ENCODE measurements around the gene PHTF2. TPM values are rescaled to one million over a fixed set of nuclear protein-coding genes. Genes with fewer than 3 reads are reported as not detected.

Gene PHTF2
- total RNA-seq, 4 donors from 2014 or later = 14.2 to 26.2 (median 17.2) TPM

GRCh38 chr7:77766801-77767605 lies 31.6 kb upstream of the PHTF2 start:
- WGBS = 88% methylated on average over 6 of the region's 6 CpGs

GRCh38 chr7:77770316-77770715 lies 28.3 kb upstream of the PHTF2 start:
- no peak for TF ChIP-seq CTCF (IDR thresholded peaks at IDR 0.05)
- TF ChIP-seq POLR2A (IDR thresholded peaks at IDR 0.05; ENCODE audit: low read depth) = no peak
- TF ChIP-seq EP300 (IDR thresholded peaks at IDR 0.05) = no peak
- TF ChIP-seq POLR2AphosphoS5 (IDR thresholded peaks at IDR 0.05) = no peak
- intact Hi-C loops (cut with DNase I) = no loop called here
- H3K4me1 ChIP-seq = peaks cover 0 to 13% (median 5%) of the 10 kb centered on the region in 4 donors
- WGBS = 87% methylated on average over 8 of the region's 8 CpGs
- H3K4me3 ChIP-seq = no peak overlapping the region
- peaks cover 19 to 70% (median 40%) of the 10 kb centered on the region in 4 donors for H3K36me3 ChIP-seq
- H3K27me3 ChIP-seq = no peaks in the 10 kb centered on the region
- H3K9me3 ChIP-seq = no peaks in the 10 kb centered on the region
- no peak for DNase-seq (ENCODE audit: extremely low spot score)
- no peak overlapping the region for H3K27ac ChIP-seq (replicated peaks in 1 of 4)

More at GRCh38 chr7:77766801-77767605, 31.6 kb upstream of the PHTF2 start:
- H3K4me3 ChIP-seq = no peak overlapping the region
- TF ChIP-seq POLR2A (IDR thresholded peaks at IDR 0.05; ENCODE audit: low read depth) (no peak), CTCF (IDR thresholded peaks at IDR 0.05) (no peak), POLR2AphosphoS5 (IDR thresholded peaks at IDR 0.05) (no peak), EP300 (IDR thresholded peaks at IDR 0.05) (no peak)
- intact Hi-C loops (cut with DNase I) = no loop called here
- H3K36me3 ChIP-seq = peaks cover 0 to 43% (median 15%) of the 10 kb centered on the region in 4 donors
- H3K4me1 ChIP-seq = peaks cover 4 to 42% (median 31%) of the 10 kb centered on the region in 4 donors
- DNase-seq (ENCODE audit: extremely low spot score) = no peak
- H3K27ac ChIP-seq (replicated peaks in 1 of 4) = no peak overlapping the region
- H3K9me3 ChIP-seq = no peaks in the 10 kb centered on the region
- no peaks in the 10 kb centered on the region for H3K27me3 ChIP-seq

GRCh38 chr7:77771901-77772300 lies 26.7 kb upstream of the PHTF2 start:
- intact Hi-C loops (cut with DNase I) = no loop called here
- Histone ChIP-seq H3K4me3 (no peak overlapping the region), H3K4me1 (no peaks in the 10 kb centered on the region), H3K36me3 (peaks cover 23 to 77% (median 46%) of the 10 kb centered on the region in 4 donors), H3K9me3 (no peaks in the 10 kb centered on the region), H3K27me3 (no peaks in the 10 kb centered on the region), H3K27ac (replicated peaks in 1 of 4) (no peak overlapping the region)
- no peak for TF ChIP-seq POLR2A (IDR thresholded peaks at IDR 0.05; ENCODE audit: low read depth)
- TF ChIP-seq EP300 (IDR thresholded peaks at IDR 0.05) = no peak
- TF ChIP-seq CTCF (IDR thresholded peaks at IDR 0.05) = no peak
- no peak for TF ChIP-seq POLR2AphosphoS5 (IDR thresholded peaks at IDR 0.05)
- no peak for DNase-seq (ENCODE audit: extremely low spot score)

- WGBS = 88% methylated on average over 2 of the region's 2 CpGs
- Histone ChIP-seq H3K36me3 (peaks cover 23 to 63% (median 43%) of the 10 kb centered on the region in 4 donors), H3K9me3 (no peaks in the 10 kb centered on the region), H3K27me3 (no peaks in the 10 kb centered on the region), H3K27ac (replicated peaks in 1 of 4) (no peak overlapping the region), H3K4me1 (peaks cover 0 to 5% (median 0%) of the 10 kb centered on the region in 4 donors), H3K4me3 (no peak overlapping the region)
- intact Hi-C loops (cut with DNase I) = no loop called here
- DNase-seq (ENCODE audit: extremely low spot score) = no peak
- no peak for TF ChIP-seq POLR2A (IDR thresholded peaks at IDR 0.05; ENCODE audit: low read depth)
- TF ChIP-seq EP300 (IDR thresholded peaks at IDR 0.05) = no peak
- TF ChIP-seq POLR2AphosphoS5 (IDR thresholded peaks at IDR 0.05) = no peak
- no peak for TF ChIP-seq CTCF (IDR thresholded peaks at IDR 0.05)
Measured at GRCh38 chr7:77778535-77778934, 20.0 kb upstream of the PHTF2 start.
